ENCODE results near the gene TAF3. TPM values are rescaled to one million over a fixed set of nuclear protein-coding genes. Genes with fewer than 3 reads are reported as not detected.

Gene TAF3
- total RNA-seq, 1 donor from 2014 or later, result 9.1 TPM

GRCh38 chr10:7917736-7918135, 99.4 kb downstream of the TAF3 start:
- peaks cover 27% of the 10 kb centered on the region for H3K4me1 Mint-ChIP-seq (ENCODE audit: unreplicated experiment)

GRCh38 chr10:7922707-7923106, 104.4 kb downstream of the TAF3 start:
- Mint-ChIP-seq H3K9me3 (ENCODE audit: unreplicated experiment) (no peaks in the 10 kb centered on the region), H3K27me3 (ENCODE audit: unreplicated experiment) (no peaks in the 10 kb centered on the region), H3K27ac (ENCODE audit: unreplicated experiment) (no peak overlapping the region), H3K4me3 (ENCODE audit: unreplicated experiment) (no peak overlapping the region), H3K4me1 (ENCODE audit: unreplicated experiment) (peaks cover 21% of the 10 kb centered on the region), H3K36me3 (ENCODE audit: unreplicated experiment) (no peaks in the 10 kb centered on the region)
- DNase-seq (ENCODE audit: extremely low spot score, unreplicated experiment), result no peak
- no peak for TF ChIP-seq CTCF (IDR thresholded peaks at IDR 0.05)

More at GRCh38 chr10:7917736-7918135, 99.4 kb downstream of the TAF3 start:
- H3K27me3 Mint-ChIP-seq (ENCODE audit: unreplicated experiment), result no peaks in the 10 kb centered on the region
- H3K4me3 Mint-ChIP-seq (ENCODE audit: unreplicated experiment), result no peak overlapping the region
- DNase-seq (ENCODE audit: extremely low spot score, unreplicated experiment), result no peak
- no peaks in the 10 kb centered on the region for H3K36me3 Mint-ChIP-seq (ENCODE audit: unreplicated experiment)
- TF ChIP-seq CTCF (IDR thresholded peaks at IDR 0.05), result no peak
- H3K9me3 Mint-ChIP-seq (ENCODE audit: unreplicated experiment), result no peaks in the 10 kb centered on the region
- no peak overlapping the region for H3K27ac Mint-ChIP-seq (ENCODE audit: unreplicated experiment)

GRCh38 chr10:7928536-7928935, 110.2 kb downstream of the TAF3 start:
- Mint-ChIP-seq H3K27ac (ENCODE audit: unreplicated experiment) (no peak overlapping the region), H3K9me3 (ENCODE audit: unreplicated experiment) (no peaks in the 10 kb centered on the region), H3K27me3 (ENCODE audit: unreplicated experiment) (no peaks in the 10 kb centered on the region), H3K4me1 (ENCODE audit: unreplicated experiment) (peaks cover 4% of the 10 kb centered on the region), H3K36me3 (ENCODE audit: unreplicated experiment) (no peaks in the 10 kb centered on the region), H3K4me3 (ENCODE audit: unreplicated experiment) (no peak overlapping the region)
- no peak for TF ChIP-seq CTCF (IDR thresholded peaks at IDR 0.05)
- no peak for DNase-seq (ENCODE audit: extremely low spot score, unreplicated experiment)

GRCh38 chr10:7932301-7933036, 114.2 kb downstream of the TAF3 start:
- Mint-ChIP-seq H3K4me3 (ENCODE audit: unreplicated experiment) (no peak overlapping the region), H3K36me3 (ENCODE audit: unreplicated experiment) (peaks cover 4% of the 10 kb centered on the region), H3K9me3 (ENCODE audit: unreplicated experiment) (peaks cover 7% of the 10 kb centered on the region), H3K4me1 (ENCODE audit: unreplicated experiment) (peaks cover 4% of the 10 kb centered on the region), H3K27me3 (ENCODE audit: unreplicated experiment) (no peaks in the 10 kb centered on the region), H3K27ac (ENCODE audit: unreplicated experiment) (no peak overlapping the region)
- no peak for DNase-seq (ENCODE audit: extremely low spot score, unreplicated experiment)
- TF ChIP-seq CTCF (IDR thresholded peaks at IDR 0.05), result no peak

GRCh38 chr10:7933262-7933661, 115.0 kb downstream of the TAF3 start:
- H3K36me3 Mint-ChIP-seq (ENCODE audit: unreplicated experiment), result peaks cover 5% of the 10 kb centered on the region
- H3K4me3 Mint-ChIP-seq (ENCODE audit: unreplicated experiment), result no peak overlapping the region
- H3K9me3 Mint-ChIP-seq (ENCODE audit: unreplicated experiment), result peaks cover 13% of the 10 kb centered on the region
- no peaks in the 10 kb centered on the region for H3K27me3 Mint-ChIP-seq (ENCODE audit: unreplicated experiment)
- TF ChIP-seq CTCF (IDR thresholded peaks at IDR 0.05), result no peak
- no peak overlapping the region for H3K27ac Mint-ChIP-seq (ENCODE audit: unreplicated experiment)
- peaks cover 4% of the 10 kb centered on the region for H3K4me1 Mint-ChIP-seq (ENCODE audit: unreplicated experiment)
- DNase-seq (ENCODE audit: extremely low spot score, unreplicated experiment), result no peak

All from osteocyte (in vitro differentiated cells).